Measurements from ENCODE around the gene FNDC8.

- TF ChIP-seq SUZ12 (IDR thresholded peaks at IDR 0.05; ENCODE audit: extremely low read depth, insufficient read depth, insufficient read length) (no peak), YY1 (IDR thresholded peaks at IDR 0.05; ENCODE audit: insufficient read depth, insufficient read length) (no peak), ZNF274 (IDR thresholded peaks at IDR 0.05; ENCODE audit: low read depth, low read length) (no peak)
These were observed 48.5 kb downstream of the FNDC8 start for GRCh38 chr17:35169835-35170363.
